ENCODE data around the gene NPRL2. TPM values are rescaled to one million over a fixed set of nuclear protein-coding genes. Genes with fewer than 3 reads are reported as not detected.
A peak's percentile ranks its signal among the peaks of the same experiment; 100 is the strongest.

Gene NPRL2
- 10 to 100 TPM; 78.9 to 87.6 (median 80.9) TPM for total RNA-seq
- 58.1 TPM for total RNA-seq (2013)

- peaks cover 58% of the 10 kb centered on the region for H3K36me3 ChIP-seq (ENCODE audit: control insufficient read depth, insufficient read depth, low read length)
- Mint-ChIP-seq H3K9me3 (no peaks in the 10 kb centered on the region), H3K36me3 (no peaks in the 10 kb centered on the region), H3K27me3 (ENCODE audit: low read depth in 2 of 2) (no peaks in the 10 kb centered on the region), H3K4me1 (peaks cover 36 to 68% of the 10 kb centered on the region in 2 donors), H3K4me3 (peak within 1 kb of the TSS; percentile 96), H3K27ac (peak within 1 kb of the TSS; percentile 96 to 98)
- H3K4me1 ChIP-seq (ENCODE audit: control insufficient read depth, insufficient read depth, low read length): peaks cover 64% of the 10 kb centered on the region
- intact Hi-C loops (cut with micrococcal nuclease): loop anchor here (1.0 to 10.0 kb wide), 3 partner anchors 9 to 1034 kb away; partner anchors contain the start of genes MANF and TMEM115
- WGBS (ENCODE audit: insufficient coverage): under 1% methylated on average over 64 of the region's 64 CpGs
- TF ChIP-seq CTCF (IDR thresholded peaks at IDR 0.05): no peak
- peak within 1 kb of the TSS; percentile 90 for H3K27ac ChIP-seq (ENCODE audit: low read length)
- no peaks in the 10 kb centered on the region for H3K27me3 ChIP-seq (ENCODE audit: control insufficient read depth, insufficient read depth, low read length)
- H3K9me3 ChIP-seq (ENCODE audit: control insufficient read depth, insufficient read depth, low read length): no peaks in the 10 kb centered on the region
- ATAC-seq (peak; percentile 87 to 95 (median 88)), DNase-seq (peak; percentile 97 to 99)
- H3K4me3 ChIP-seq (ENCODE audit: low read length): peak within 1 kb of the TSS; percentile 86
Measured at GRCh38 chr3:50350527-50351322, at the start of gene NPRL2, which contains the start of gene CYB561D2. Gene NPRL2, minus strand, starts transcription at chr3:50350775. Its CDS starts 123 bp downstream, at chr3:50350652. Gene CYB561D2, plus strand, starts transcription at chr3:50350862. Its CDS starts 572 bp downstream, at chr3:50351434.

- Mint-ChIP-seq H3K9me3 (no peaks in the 10 kb centered on the region), H3K27me3 (ENCODE audit: low read depth in 2 of 2) (no peaks in the 10 kb centered on the region), H3K4me1 (peaks cover 20 to 52% of the 10 kb centered on the region in 2 donors), H3K27ac (no peak overlapping the region), H3K4me3 (no peak overlapping the region), H3K36me3 (no peaks in the 10 kb centered on the region)
- 89% methylated on average over 10 of the region's 10 CpGs for WGBS (ENCODE audit: insufficient coverage)
- no peaks in the 10 kb centered on the region for H3K27me3 ChIP-seq (ENCODE audit: control insufficient read depth, insufficient read depth, low read length)
- no peaks in the 10 kb centered on the region for H3K9me3 ChIP-seq (ENCODE audit: control insufficient read depth, insufficient read depth, low read length)
- DNase-seq: no peak
- intact Hi-C loops (cut with micrococcal nuclease): no loop called here
- peaks cover 46% of the 10 kb centered on the region for H3K4me1 ChIP-seq (ENCODE audit: control insufficient read depth, insufficient read depth, low read length)
- H3K27ac ChIP-seq (ENCODE audit: low read length): no peak overlapping the region
- ATAC-seq: no peak
- H3K4me3 ChIP-seq (ENCODE audit: low read length): no peak overlapping the region
- no peak for TF ChIP-seq CTCF (IDR thresholded peaks at IDR 0.05)
- H3K36me3 ChIP-seq (ENCODE audit: control insufficient read depth, insufficient read depth, low read length): no peaks in the 10 kb centered on the region
Measured at GRCh38 chr3:50396502-50396901, 45.9 kb upstream of the NPRL2 start.

GRCh38 chr3:50395070-50395860 is 44.7 kb upstream of the NPRL2 start:
- Histone ChIP-seq H3K36me3 (ENCODE audit: control insufficient read depth, insufficient read depth, low read length) (no peaks in the 10 kb centered on the region), H3K4me1 (ENCODE audit: control insufficient read depth, insufficient read depth, low read length) (peaks cover 46% of the 10 kb centered on the region), H3K4me3 (ENCODE audit: low read length) (no peak overlapping the region), H3K9me3 (ENCODE audit: control insufficient read depth, insufficient read depth, low read length) (no peaks in the 10 kb centered on the region), H3K27ac (ENCODE audit: low read length) (no peak overlapping the region), H3K27me3 (ENCODE audit: control insufficient read depth, insufficient read depth, low read length) (no peaks in the 10 kb centered on the region)
- intact Hi-C loops (cut with micrococcal nuclease): no loop called here
- no peak for DNase-seq
- no peak for TF ChIP-seq CTCF (IDR thresholded peaks at IDR 0.05)
- no peaks in the 10 kb centered on the region for H3K9me3 Mint-ChIP-seq
- H3K36me3 Mint-ChIP-seq: no peaks in the 10 kb centered on the region
- H3K4me3 Mint-ChIP-seq: no peak overlapping the region
- H3K27me3 Mint-ChIP-seq (ENCODE audit: low read depth in 2 of 2): no peaks in the 10 kb centered on the region
- no peak overlapping the region for H3K27ac Mint-ChIP-seq
- peaks cover 23 to 56% of the 10 kb centered on the region in 2 donors for H3K4me1 Mint-ChIP-seq
- WGBS (ENCODE audit: insufficient coverage): 82% methylated on average over 10 of the region's 10 CpGs
- ATAC-seq: no peak

Data from natural killer cell (primary cell).